Caco-2 (cell line): ENCODE results near the gene UGT2B17. TPM values are rescaled to one million over a fixed set of nuclear protein-coding genes. Genes with fewer than 3 reads are reported as not detected.

ENCODE experiments used
- BruUV-seq: library from RNA; stranded (reverse); fragments of 400-500 nt; replicated peaks from 2 replicates; lab custom pipeline; 2021; lab: Mats Ljungman, UMichigan
- CTCF ChIA-PET: fragments of 300-600 bp; sonication (Branson Sonifier 250); formaldehyde crosslinking; loops from one replicate; lab custom pipeline; 2022; ENCODE audit warnings: antibody characterized with exemption; lab: Charles Lee
- POLR2A ChIA-PET: fragments of 300-600 bp; sonication (Branson Sonifier 250); formaldehyde crosslinking; loops from one replicate; lab custom pipeline; 2022; ENCODE audit warnings: antibody characterized with exemption; lab: Charles Lee
- DNase-seq, 2 experiments: peaks; one replicate each; pipeline versions ENCODE4 v3.0.0 to v3.0.0-alpha.2; 2020 to 2022
- H3K27me3 ChIP-seq: replicated peaks from 2 replicates; pipeline ENCODE4 v1.6.0; 2011; ENCODE audit warnings: low read length; ENCODE audit not compliant: control insufficient read depth, insufficient read depth
- H3K36me3 ChIP-seq: 2 replicates; pipeline ENCODE4 v1.5.1; 2011; ENCODE audit warnings: low read length; ENCODE audit not compliant: control insufficient read depth, insufficient read depth
- H3K4me1 ChIP-seq: fragments of 250-450 bp; sonication (Bioruptor Pico); 2 replicates; pipeline ENCODE4 v1.5.1; 2020; ENCODE audit warnings: mild to moderate bottlenecking
- H3K4me3 ChIP-seq: 2 replicates; pipeline ENCODE4 v1.5.1; 2011; ENCODE audit warnings: low read depth, mild to moderate bottlenecking, control low read depth, low read length
- H3K9me3 ChIP-seq: fragments of 250-450 bp; sonication (Bioruptor Pico); 2 replicates; pipeline ENCODE4 v1.5.1; 2020; ENCODE audit warnings: mild to moderate bottlenecking, moderate library complexity
- H3K27ac Mint-ChIP-seq: one replicate; pipeline ENCODE4 v1.8.0; 2022; ENCODE audit warnings: mixed read lengths; ENCODE audit not compliant: unreplicated experiment
- H3K27me3 Mint-ChIP-seq: one replicate; pipeline ENCODE4 v1.8.0; 2022; ENCODE audit warnings: mixed read lengths; ENCODE audit not compliant: insufficient read depth, unreplicated experiment
- H3K36me3 Mint-ChIP-seq: one replicate; pipeline ENCODE4 v1.8.0; 2022; ENCODE audit warnings: mild to moderate bottlenecking, mixed read lengths; ENCODE audit not compliant: insufficient read depth, unreplicated experiment
- H3K4me1 Mint-ChIP-seq: one replicate; pipeline ENCODE4 v1.8.0; 2022; ENCODE audit warnings: low read depth, mixed read lengths; ENCODE audit not compliant: unreplicated experiment
- H3K4me3 Mint-ChIP-seq: one replicate; pipeline ENCODE4 v1.8.0; 2022; ENCODE audit warnings: mild to moderate bottlenecking, moderate library complexity, mixed read lengths; ENCODE audit not compliant: unreplicated experiment
- H3K9me3 Mint-ChIP-seq: one replicate; pipeline ENCODE4 v1.8.0; 2022; ENCODE audit warnings: mixed read lengths; ENCODE audit not compliant: unreplicated experiment
- CTCF ChIP-seq, 2 experiments: fragments of 200-600 bp in 1 of 2; IDR thresholded peaks; 1 replicate in 1 of 2; 2 replicates in 1 of 2; pipeline versions ENCODE4 v1.5.1 to v1.8.0; 2011 to 2022; ENCODE audit warnings: antibody characterized with exemption in 1 of 2, control low read depth in 1 of 2, inconsistent platforms in 1 of 2, low read depth in 1 of 2, low read length in 1 of 2, mild to moderate bottlenecking in 1 of 2, moderate library complexity in 1 of 2; ENCODE audit not compliant: insufficient read depth in 1 of 2, severe bottlenecking in 1 of 2, unreplicated experiment in 1 of 2
- intact Hi-C: fragments of 100-400 bp; cut with micrococcal nuclease; formaldehyde crosslinking; loops from one replicate; pipeline ENCODE4 v1.10.0; 2022; ENCODE audit not compliant: unreplicated experiment
- total RNA-seq: library from RNA; stranded (reverse); gene quantifications from 2 replicates; pipeline ENCODE4 v1.2.3, GENCODE V29; 2022

Gene UGT2B17
- total RNA-seq, 1 experiment from 2014 or later = 0.20 TPM

- CTCF ChIA-PET = no interaction called here
- no peak for TF ChIP-seq CTCF (IDR thresholded peaks at IDR 0.05; ENCODE audit: insufficient read depth in 1 of 2, low read depth in 1 of 2, low read length in 1 of 2, severe bottlenecking in 1 of 2, unreplicated experiment in 1 of 2)
- DNase-seq = no peak
- Mint-ChIP-seq H3K27ac (no peak overlapping the region), H3K36me3 (no peaks in the 10 kb centered on the region), H3K27me3 (no peaks in the 10 kb centered on the region), H3K4me3 (no peak overlapping the region), H3K4me1 (peaks cover under 1% of the 10 kb centered on the region), H3K9me3 (peaks cover 14% of the 10 kb centered on the region)
- Histone ChIP-seq H3K9me3 (no peaks in the 10 kb centered on the region), H3K4me3 (no peak overlapping the region), H3K36me3 (no peaks in the 10 kb centered on the region), H3K4me1 (no peaks in the 10 kb centered on the region), H3K27me3 (no peaks in the 10 kb centered on the region)
- POLR2A ChIA-PET = no interaction called here
- BruUV-seq = no TSS peak
- intact Hi-C loops = no loop called here
Observed at GRCh38 chr4:68615699-68616422, 39.7 kb upstream of the UGT2B17 start.

DNA sequence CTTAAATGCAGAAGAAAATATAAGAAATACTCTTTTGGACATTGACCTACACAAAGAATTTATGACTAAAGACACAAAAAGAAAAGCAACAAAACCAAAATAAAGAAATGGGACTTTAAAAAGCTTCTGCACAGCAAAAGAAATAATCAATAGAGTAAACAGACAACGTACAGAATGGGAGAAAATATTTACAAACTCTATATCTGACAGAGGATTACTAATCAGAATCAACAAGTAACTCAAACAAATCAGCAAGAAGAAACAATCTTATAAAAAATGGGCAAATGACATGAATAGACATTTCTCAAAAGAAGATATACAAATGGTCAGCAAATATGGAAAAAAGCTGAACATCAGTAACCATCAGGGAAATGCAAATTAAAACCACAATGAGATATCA lies 37.6 kb upstream of the UGT2B17 start:
- TF ChIP-seq CTCF (IDR thresholded peaks at IDR 0.05; ENCODE audit: insufficient read depth in 1 of 2, low read depth in 1 of 2, low read length in 1 of 2, severe bottlenecking in 1 of 2, unreplicated experiment in 1 of 2) = no peak
- intact Hi-C loops = no loop called here

DNA sequence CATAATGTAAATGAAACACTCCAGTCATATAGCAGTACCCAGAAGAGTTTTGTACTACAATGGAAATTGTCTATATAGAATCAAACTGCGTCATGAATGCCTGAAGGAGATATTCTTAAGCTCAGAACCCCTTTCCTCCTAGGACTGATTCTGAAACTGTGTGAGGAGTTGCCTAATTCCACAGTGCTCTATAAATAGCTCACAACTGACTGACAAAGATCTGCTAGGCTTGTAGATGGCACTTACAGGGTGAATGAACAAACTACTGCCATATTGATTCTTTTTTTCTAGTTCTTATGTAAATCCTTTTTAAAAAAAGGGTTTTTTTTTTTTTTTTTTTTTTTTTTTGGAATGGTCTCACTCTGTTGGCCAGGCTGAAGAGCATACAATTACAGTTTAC lies 30.1 kb upstream of the UGT2B17 start:
- Histone ChIP-seq H3K4me1 (no peaks in the 10 kb centered on the region), H3K9me3 (peaks cover 8% of the 10 kb centered on the region), H3K36me3 (no peaks in the 10 kb centered on the region), H3K27me3 (no peaks in the 10 kb centered on the region), H3K4me3 (no peak overlapping the region)
- Mint-ChIP-seq H3K36me3 (no peaks in the 10 kb centered on the region), H3K9me3 (peaks cover 22% of the 10 kb centered on the region), H3K4me3 (no peak overlapping the region), H3K27ac (no peak overlapping the region), H3K27me3 (no peaks in the 10 kb centered on the region), H3K4me1 (no peaks in the 10 kb centered on the region)
- DNase-seq = no peak
- POLR2A ChIA-PET = no interaction called here
- no peak for TF ChIP-seq CTCF (IDR thresholded peaks at IDR 0.05; ENCODE audit: insufficient read depth in 1 of 2, low read depth in 1 of 2, low read length in 1 of 2, severe bottlenecking in 1 of 2, unreplicated experiment in 1 of 2)
- BruUV-seq = no TSS peak
- intact Hi-C loops = no loop called here
- CTCF ChIA-PET = no interaction called here

More for the DNA sequence above, 37.6 kb upstream of the UGT2B17 start:
- Mint-ChIP-seq H3K36me3 (no peaks in the 10 kb centered on the region), H3K4me3 (no peak overlapping the region), H3K4me1 (no peaks in the 10 kb centered on the region), H3K9me3 (peaks cover 9% of the 10 kb centered on the region), H3K27ac (no peak overlapping the region), H3K27me3 (no peaks in the 10 kb centered on the region)
- no peak for DNase-seq
- CTCF ChIA-PET = no interaction called here
- no peaks in the 10 kb centered on the region for H3K4me1 ChIP-seq
- H3K9me3 ChIP-seq = no peaks in the 10 kb centered on the region
- H3K27me3 ChIP-seq = no peaks in the 10 kb centered on the region
- BruUV-seq = no TSS peak
- H3K4me3 ChIP-seq = no peak overlapping the region
- H3K36me3 ChIP-seq = no peaks in the 10 kb centered on the region
- POLR2A ChIA-PET = no interaction called here
